Measurements from ENCODE around the gene IGFBPL1.

IGFBPL1 gene

GRCh38 chr9:38434853-38435252, 10.6 kb upstream of the IGFBPL1 start:
- no peak for TF ChIP-seq CTCF (IDR thresholded peaks at IDR 0.05; ENCODE audit: unreplicated experiment in 3 of 3)
- H3K27me3 Mint-ChIP-seq (ENCODE audit: low read depth): peaks cover 35% of the 10 kb centered on the region

GRCh38 chr9:38434365-38434764, 10.1 kb upstream of the IGFBPL1 start:
- H3K4me3 Mint-ChIP-seq: no peak overlapping the region
- H3K9me3 Mint-ChIP-seq: no peaks in the 10 kb centered on the region
- peaks cover 5% of the 10 kb centered on the region for H3K4me1 Mint-ChIP-seq
- H3K27me3 Mint-ChIP-seq (ENCODE audit: low read depth): peaks cover 37% of the 10 kb centered on the region
- H3K27ac Mint-ChIP-seq: no peak overlapping the region
- H3K36me3 Mint-ChIP-seq (ENCODE audit: low read depth): no peaks in the 10 kb centered on the region
- TF ChIP-seq CTCF (IDR thresholded peaks at IDR 0.05; ENCODE audit: unreplicated experiment in 3 of 3): no peak

More at GRCh38 chr9:38434853-38435252, 10.6 kb upstream of the IGFBPL1 start:
- H3K4me3 Mint-ChIP-seq: no peak overlapping the region
- H3K9me3 Mint-ChIP-seq: no peaks in the 10 kb centered on the region
- H3K36me3 Mint-ChIP-seq (ENCODE audit: low read depth): no peaks in the 10 kb centered on the region
- H3K4me1 Mint-ChIP-seq: peaks cover 5% of the 10 kb centered on the region
- H3K27ac Mint-ChIP-seq: no peak overlapping the region

- Mint-ChIP-seq H3K27me3 (ENCODE audit: low read depth) (peaks cover 39% of the 10 kb centered on the region), H3K27ac (no peak overlapping the region), H3K4me3 (no peak overlapping the region), H3K4me1 (peaks cover 5% of the 10 kb centered on the region), H3K9me3 (no peaks in the 10 kb centered on the region), H3K36me3 (ENCODE audit: low read depth) (no peaks in the 10 kb centered on the region)
- TF ChIP-seq CTCF (IDR thresholded peaks at IDR 0.05; ENCODE audit: unreplicated experiment in 3 of 3): peak; percentile 59 to 75 (median 65)
Observed at GRCh38 chr9:38432922-38433510, 8.8 kb upstream of the IGFBPL1 start.

- Mint-ChIP-seq H3K27ac (no peak overlapping the region), H3K36me3 (ENCODE audit: low read depth) (no peaks in the 10 kb centered on the region)
Observed at GRCh38 chr9:38431116-38431515, 6.9 kb upstream of the IGFBPL1 start.

GRCh38 chr9:38428062-38428461, 3.8 kb upstream of the IGFBPL1 start:
- H3K36me3 Mint-ChIP-seq (ENCODE audit: low read depth): no peaks in the 10 kb centered on the region
- TF ChIP-seq CTCF (IDR thresholded peaks at IDR 0.05; ENCODE audit: unreplicated experiment in 3 of 3): no peak
- peaks cover 57% of the 10 kb centered on the region for H3K27me3 Mint-ChIP-seq (ENCODE audit: low read depth)
- no peaks in the 10 kb centered on the region for H3K9me3 Mint-ChIP-seq
- H3K4me3 Mint-ChIP-seq: no peak overlapping the region
- no peak overlapping the region for H3K27ac Mint-ChIP-seq
- peaks cover 10% of the 10 kb centered on the region for H3K4me1 Mint-ChIP-seq

More at GRCh38 chr9:38431116-38431515, 6.9 kb upstream of the IGFBPL1 start:
- Mint-ChIP-seq H3K4me1 (peaks cover 5% of the 10 kb centered on the region), H3K27me3 (ENCODE audit: low read depth) (peaks cover 39% of the 10 kb centered on the region), H3K4me3 (no peak overlapping the region), H3K9me3 (no peaks in the 10 kb centered on the region)
- TF ChIP-seq CTCF (IDR thresholded peaks at IDR 0.05; ENCODE audit: unreplicated experiment in 3 of 3): no peak

GRCh38 chr9:38424918-38425317, 664 bp upstream of the IGFBPL1 start:
- peaks cover 18% of the 10 kb centered on the region for H3K4me1 Mint-ChIP-seq
- H3K27ac Mint-ChIP-seq: no peak overlapping the region

More at GRCh38 chr9:38424918-38425317, 664 bp upstream of the IGFBPL1 start:
- TF ChIP-seq CTCF (IDR thresholded peaks at IDR 0.05; ENCODE audit: unreplicated experiment in 3 of 3): no peak
- peaks cover 63% of the 10 kb centered on the region for H3K27me3 Mint-ChIP-seq (ENCODE audit: low read depth)
- no peaks in the 10 kb centered on the region for H3K9me3 Mint-ChIP-seq
- peak overlapping the region; percentile 71 to 80 (median 73) for H3K4me3 Mint-ChIP-seq
- no peaks in the 10 kb centered on the region for H3K36me3 Mint-ChIP-seq (ENCODE audit: low read depth)
